ENCODE results near the gene PHLPP1. TPM values are rescaled to one million over a fixed set of nuclear protein-coding genes. Genes with fewer than 3 reads are reported as not detected.
"Not testable (repeated sequence)": the region's sequence is repeated elsewhere in the genome, so short reads cannot be mapped to it uniquely, and the experiment has no call there.

Gene PHLPP1
- total and polyA plus RNA-seq, 8 donors: 2.1 to 77.0 (median 12.5) TPM

DNA sequence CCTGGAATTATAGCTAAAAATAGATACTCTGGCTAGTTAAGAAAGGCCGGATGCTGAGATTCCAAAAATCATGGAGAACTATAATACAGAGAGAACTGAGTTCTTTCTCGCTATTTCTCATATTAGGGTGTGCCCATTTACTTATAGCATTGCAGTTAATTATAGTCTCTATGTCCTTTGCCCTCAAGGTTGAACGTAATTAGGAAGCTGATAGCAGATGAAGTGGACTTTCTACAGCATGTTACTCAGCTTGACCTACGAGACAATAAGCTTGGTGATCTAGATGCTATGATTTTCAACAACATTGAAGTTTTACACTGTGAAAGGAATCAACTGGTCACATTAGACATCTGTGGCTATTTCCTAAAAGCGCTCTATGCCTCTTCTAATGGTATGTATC is 187.4 kb downstream of the PHLPP1 start:
- 80 to 92% (median 81%) methylated on average over 5 of the region's 5 CpGs for WGBS, 5 donors
- H3K4me1 ChIP-seq: no peaks in the 10 kb centered on the region
- TF ChIP-seq EP300 (IDR thresholded peaks at IDR 0.05) (no peak), POLR2A (IDR thresholded peaks at IDR 0.05) (no peak), POLR2AphosphoS5 (IDR thresholded peaks at IDR 0.05) (no peak)
- TF ChIP-seq, protein P1, sequence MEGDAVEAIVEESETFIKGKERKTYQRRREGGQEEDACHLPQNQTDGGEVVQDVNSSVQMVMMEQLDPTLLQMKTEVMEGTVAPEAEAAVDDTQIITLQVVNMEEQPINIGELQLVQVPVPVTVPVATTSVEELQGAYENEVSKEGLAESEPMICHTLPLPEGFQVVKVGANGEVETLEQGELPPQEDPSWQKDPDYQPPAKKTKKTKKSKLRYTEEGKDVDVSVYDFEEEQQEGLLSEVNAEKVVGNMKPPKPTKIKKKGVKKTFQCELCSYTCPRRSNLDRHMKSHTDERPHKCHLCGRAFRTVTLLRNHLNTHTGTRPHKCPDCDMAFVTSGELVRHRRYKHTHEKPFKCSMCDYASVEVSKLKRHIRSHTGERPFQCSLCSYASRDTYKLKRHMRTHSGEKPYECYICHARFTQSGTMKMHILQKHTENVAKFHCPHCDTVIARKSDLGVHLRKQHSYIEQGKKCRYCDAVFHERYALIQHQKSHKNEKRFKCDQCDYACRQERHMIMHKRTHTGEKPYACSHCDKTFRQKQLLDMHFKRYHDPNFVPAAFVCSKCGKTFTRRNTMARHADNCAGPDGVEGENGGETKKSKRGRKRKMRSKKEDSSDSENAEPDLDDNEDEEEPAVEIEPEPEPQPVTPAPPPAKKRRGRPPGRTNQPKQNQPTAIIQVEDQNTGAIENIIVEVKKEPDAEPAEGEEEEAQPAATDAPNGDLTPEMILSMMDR (IDR thresholded peaks at IDR 0.05): no peak
- H3K4me3 ChIP-seq: no peak overlapping the region
- H3K27me3 ChIP-seq: no peaks in the 10 kb centered on the region
- no peak for DNase-seq
- H3K36me3 ChIP-seq: peaks cover 0 to 54% (median 38%) of the 10 kb centered on the region in 4 donors
- no peak overlapping the region for H3K27ac ChIP-seq
- no peaks in the 10 kb centered on the region for H3K9me3 ChIP-seq
- intact Hi-C loops (cut with DNase I; ENCODE audit: low total_unique reads): no loop called here

DNA sequence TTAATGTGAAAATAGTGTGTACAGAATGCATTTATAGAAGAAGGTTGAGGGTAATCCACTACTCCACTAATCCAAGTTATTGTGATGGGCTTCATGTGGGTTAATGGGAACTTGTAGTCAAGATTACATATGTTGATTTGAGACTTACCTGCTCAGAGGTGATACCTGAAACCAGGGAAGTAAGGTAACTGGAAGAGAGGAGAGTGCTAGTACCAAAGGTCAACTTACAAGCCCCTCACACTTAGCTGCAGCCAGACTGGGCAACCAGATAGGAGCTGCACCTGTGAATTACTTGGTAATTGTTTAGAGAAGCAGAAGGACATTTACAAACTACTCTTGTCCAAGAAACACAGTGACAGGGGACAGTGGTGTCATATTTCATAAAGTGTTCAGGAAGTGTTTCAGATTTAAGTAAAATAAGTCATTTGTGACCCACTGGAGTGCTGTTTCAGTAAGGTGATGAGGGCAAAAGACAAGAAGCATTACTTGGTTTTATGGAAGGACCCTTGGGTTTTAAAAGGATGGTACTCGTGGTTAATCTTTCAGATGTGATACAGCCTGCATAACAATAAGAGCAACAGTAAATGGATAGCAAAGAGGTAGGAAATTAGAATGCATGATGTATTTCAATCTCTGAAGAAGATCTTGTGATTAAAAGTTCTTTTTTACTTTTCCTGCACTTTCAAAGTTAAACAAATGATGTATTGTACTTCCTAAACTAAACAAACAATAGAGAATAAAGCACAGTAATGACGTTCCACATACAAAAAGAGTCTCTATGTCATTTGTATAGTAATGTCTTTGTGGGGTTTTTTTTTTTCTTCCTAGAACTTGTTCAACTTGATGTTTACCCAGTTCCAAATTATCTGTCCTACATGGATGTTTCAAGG is 189.3 kb downstream of the PHLPP1 start:
- peaks cover 0 to 37% (median 23%) of the 10 kb centered on the region in 4 donors for H3K36me3 ChIP-seq
- intact Hi-C loops (cut with DNase I; ENCODE audit: low total_unique reads): no loop called here
- no peaks in the 10 kb centered on the region for H3K27me3 ChIP-seq
- TF ChIP-seq POLR2A (IDR thresholded peaks at IDR 0.05) (no peak), POLR2AphosphoS5 (IDR thresholded peaks at IDR 0.05) (no peak), EP300 (IDR thresholded peaks at IDR 0.05) (no peak)
- TF ChIP-seq, protein P1 (IDR thresholded peaks at IDR 0.05): no peak
- H3K27ac ChIP-seq: no peak overlapping the region
- DNase-seq: no peak
- 45 to 70% (median 57%) methylated on average over 2 of the region's 2 CpGs for WGBS, 5 donors
- no peak overlapping the region for H3K4me3 ChIP-seq
- H3K9me3 ChIP-seq: no peaks in the 10 kb centered on the region
- H3K4me1 ChIP-seq: no peaks in the 10 kb centered on the region

DNA sequence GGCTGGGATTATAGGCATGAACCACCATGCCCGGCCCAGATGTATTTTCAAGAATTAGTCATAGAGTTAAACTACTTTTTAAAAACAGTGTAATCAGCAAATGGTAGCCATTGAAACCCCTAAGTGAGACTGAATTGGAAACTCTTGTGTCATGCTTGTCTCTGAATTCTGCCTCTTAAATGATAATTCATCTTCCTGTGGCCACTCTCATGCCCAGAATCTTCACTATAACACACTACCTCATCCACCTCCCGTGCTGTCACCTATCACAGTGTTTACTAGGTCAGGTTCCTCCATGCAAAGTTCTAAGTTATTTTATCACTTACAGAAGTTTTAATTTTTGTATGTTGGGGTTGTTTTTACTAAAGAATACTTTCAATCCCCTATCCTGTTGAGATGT is 197.5 kb downstream of the PHLPP1 start:
- H3K9me3 ChIP-seq: no peaks in the 10 kb centered on the region
- DNase-seq: no peak
- no peak overlapping the region for H3K4me3 ChIP-seq
- TF ChIP-seq POLR2AphosphoS5 (IDR thresholded peaks at IDR 0.05) (no peak), EP300 (IDR thresholded peaks at IDR 0.05) (no peak), POLR2A (IDR thresholded peaks at IDR 0.05) (no peak)
- TF ChIP-seq, protein P1 (IDR thresholded peaks at IDR 0.05): no peak
- no peaks in the 10 kb centered on the region for H3K4me1 ChIP-seq
- H3K36me3 ChIP-seq: peaks cover 0 to 14% (median 6%) of the 10 kb centered on the region in 4 donors
- no peak overlapping the region for H3K27ac ChIP-seq
- 44 to 63% (median 61%) methylated on average over 2 of the region's 2 CpGs for WGBS, 5 donors
- H3K27me3 ChIP-seq: no peaks in the 10 kb centered on the region
- intact Hi-C loops (cut with DNase I; ENCODE audit: low total_unique reads): no loop called here

DNA sequence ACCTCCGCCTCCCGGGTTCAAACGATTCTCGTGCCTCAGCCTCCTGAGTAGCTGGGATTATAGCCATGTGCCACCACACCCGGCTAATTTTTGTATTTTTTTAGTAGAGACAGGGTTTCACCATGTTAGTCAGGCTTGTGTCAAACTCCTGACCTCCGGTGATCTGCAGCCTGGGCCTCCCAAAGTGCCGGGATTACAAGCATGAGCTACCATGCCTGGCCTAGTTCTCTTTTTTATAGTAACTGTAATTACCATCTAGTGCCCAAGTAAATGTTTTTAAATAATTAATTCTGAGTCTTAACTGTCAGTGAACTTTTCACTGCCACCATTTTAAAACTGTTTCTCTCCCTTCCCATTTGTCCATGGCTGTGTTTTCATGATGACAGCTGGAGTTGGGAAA is 198.5 kb downstream of the PHLPP1 start:
- DNase-seq; H3K9me3 ChIP-seq; H3K27ac ChIP-seq; H3K4me1 ChIP-seq; intact Hi-C loops (cut with DNase I; ENCODE audit: low total_unique reads); H3K27me3 ChIP-seq; H3K4me3 ChIP-seq: not testable (repeated sequence)
- H3K36me3 ChIP-seq: peaks cover 0 to 14% (median 6%) of the 10 kb centered on the region in 4 donors
- 92 to 98% (median 95%) methylated on average over 7 of the region's 7 CpGs for WGBS, 5 donors

DNA sequence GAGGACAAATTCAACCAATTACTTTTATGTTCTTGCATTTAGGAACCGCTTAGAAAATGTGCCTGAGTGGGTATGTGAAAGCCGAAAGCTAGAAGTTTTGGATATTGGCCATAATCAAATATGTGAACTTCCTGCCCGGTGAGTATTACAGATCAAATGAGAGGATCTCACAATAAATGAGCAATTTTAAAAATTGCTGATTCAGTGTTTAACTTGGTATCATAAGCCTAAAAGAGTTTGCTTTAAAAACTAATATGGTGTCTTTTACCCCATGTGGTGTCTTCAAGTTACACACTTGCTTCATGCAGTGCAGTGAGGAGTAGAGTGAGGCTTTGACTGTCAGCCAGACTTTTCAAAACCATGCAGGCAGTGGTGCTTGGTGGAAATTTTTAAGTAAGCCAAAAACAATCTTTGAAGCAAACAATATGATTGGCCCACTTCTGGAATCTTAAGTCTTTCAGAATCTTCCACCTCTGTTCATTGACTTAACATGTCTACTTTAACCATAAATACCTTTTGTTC is 199.6 kb downstream of the PHLPP1 start:
- Histone ChIP-seq H3K36me3 (peaks cover 0 to 19% (median 7%) of the 10 kb centered on the region in 4 donors), H3K4me1 (peaks cover 0 to 7% (median 0%) of the 10 kb centered on the region in 4 donors), H3K4me3 (no peak overlapping the region), H3K27me3 (no peaks in the 10 kb centered on the region), H3K27ac (no peak overlapping the region), H3K9me3 (no peaks in the 10 kb centered on the region)
- intact Hi-C loops (cut with DNase I; ENCODE audit: low total_unique reads): no loop called here
- TF ChIP-seq, protein P1 (IDR thresholded peaks at IDR 0.05): no peak
- no peak for TF ChIP-seq POLR2A (IDR thresholded peaks at IDR 0.05)
- no peak for TF ChIP-seq POLR2AphosphoS5 (IDR thresholded peaks at IDR 0.05)
- TF ChIP-seq EP300 (IDR thresholded peaks at IDR 0.05): no peak
- DNase-seq: no peak
- 94 to 100% (median 99%) methylated on average over 3 of the region's 3 CpGs for WGBS, 5 donors

Data from stomach (tissue), 9 donors.